Retinal pigment epithelial cell (primary cell): ENCODE measurements around the gene HECTD4.

Experiments
- DNase-seq: peaks from one replicate; pipeline ENCODE4 v3.0.0-alpha.2; 2010; ENCODE audit warnings: low read depth
- H3K4me3 ChIP-seq: 2 replicates; pipeline ENCODE4 v1.5.1; 2011; ENCODE audit warnings: mild to moderate bottlenecking, low read length, control low read depth, moderate library complexity
- TF ChIP-seq, protein P1 (sequence below): conservative IDR thresholded peaks from 2 replicates; pipeline ENCODE4 v1.5.1; 2011; ENCODE audit warnings: low read depth, low read length, control low read depth, inconsistent platforms

Gene HECTD4

DNA sequence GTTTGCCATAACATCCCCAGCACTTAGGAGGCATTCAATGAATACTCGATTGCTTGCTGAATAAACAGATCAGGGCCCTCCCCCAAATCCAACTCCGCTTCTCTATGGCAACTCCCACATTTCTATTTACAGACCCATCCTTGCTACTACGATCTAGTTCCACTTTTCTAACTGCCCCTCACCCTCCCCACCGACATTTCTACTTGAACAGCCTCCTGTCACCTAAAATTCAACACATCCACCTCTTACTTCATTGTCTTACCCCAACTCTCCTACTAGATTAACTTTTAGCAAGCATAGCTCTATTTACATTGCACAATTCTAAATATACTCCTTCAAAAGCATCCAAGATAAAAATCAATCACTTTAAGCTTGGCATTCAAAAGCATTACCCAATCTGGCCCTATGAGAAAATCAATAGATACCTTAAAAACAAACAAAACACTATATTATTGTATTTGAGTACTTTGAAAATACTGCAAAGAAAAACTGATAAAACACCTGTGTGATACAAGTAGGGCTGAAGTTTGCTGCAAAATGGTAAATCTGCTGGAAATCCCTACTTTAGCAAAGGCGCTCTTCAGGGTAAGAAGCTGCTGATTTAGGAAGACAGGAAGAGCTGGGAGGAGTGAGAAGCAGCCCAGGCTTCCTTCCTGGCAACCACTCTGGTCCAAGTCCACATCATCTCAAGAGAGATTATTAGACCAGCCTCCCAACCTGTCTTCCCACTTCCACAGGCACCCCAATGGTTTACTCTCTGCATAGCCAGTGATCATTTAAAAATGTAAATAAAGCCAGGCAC, 96.4 kb downstream of the HECTD4 start:
- no peak for DNase-seq
- no peak overlapping the region for H3K4me3 ChIP-seq
- TF ChIP-seq, protein P1, sequence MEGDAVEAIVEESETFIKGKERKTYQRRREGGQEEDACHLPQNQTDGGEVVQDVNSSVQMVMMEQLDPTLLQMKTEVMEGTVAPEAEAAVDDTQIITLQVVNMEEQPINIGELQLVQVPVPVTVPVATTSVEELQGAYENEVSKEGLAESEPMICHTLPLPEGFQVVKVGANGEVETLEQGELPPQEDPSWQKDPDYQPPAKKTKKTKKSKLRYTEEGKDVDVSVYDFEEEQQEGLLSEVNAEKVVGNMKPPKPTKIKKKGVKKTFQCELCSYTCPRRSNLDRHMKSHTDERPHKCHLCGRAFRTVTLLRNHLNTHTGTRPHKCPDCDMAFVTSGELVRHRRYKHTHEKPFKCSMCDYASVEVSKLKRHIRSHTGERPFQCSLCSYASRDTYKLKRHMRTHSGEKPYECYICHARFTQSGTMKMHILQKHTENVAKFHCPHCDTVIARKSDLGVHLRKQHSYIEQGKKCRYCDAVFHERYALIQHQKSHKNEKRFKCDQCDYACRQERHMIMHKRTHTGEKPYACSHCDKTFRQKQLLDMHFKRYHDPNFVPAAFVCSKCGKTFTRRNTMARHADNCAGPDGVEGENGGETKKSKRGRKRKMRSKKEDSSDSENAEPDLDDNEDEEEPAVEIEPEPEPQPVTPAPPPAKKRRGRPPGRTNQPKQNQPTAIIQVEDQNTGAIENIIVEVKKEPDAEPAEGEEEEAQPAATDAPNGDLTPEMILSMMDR, result no peak

DNA sequence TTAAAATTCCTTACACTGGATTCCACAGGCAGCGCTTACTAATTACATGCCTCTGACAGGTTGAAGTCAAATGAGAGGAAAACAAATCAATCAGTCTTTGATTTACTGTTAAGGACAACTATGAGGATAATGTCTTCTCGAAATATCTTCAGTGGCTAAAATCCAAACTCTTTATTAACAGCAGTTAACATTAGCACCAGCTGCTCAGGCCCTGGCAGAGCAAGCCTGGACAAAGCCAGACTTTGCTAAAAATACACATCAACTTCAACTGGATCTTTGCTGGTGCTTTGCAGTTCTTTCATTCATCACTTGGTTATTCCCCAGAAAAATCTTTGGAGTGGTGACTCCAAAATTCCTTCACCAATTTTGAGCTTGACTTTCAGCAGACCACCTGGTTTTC, 98.7 kb downstream of the HECTD4 start:
- DNase-seq, result no peak
- H3K4me3 ChIP-seq, result no peak overlapping the region
- TF ChIP-seq, protein P1, result no peak

GRCh38 chr12:112282920-112283319, 99.3 kb downstream of the HECTD4 start:
- no peak overlapping the region for H3K4me3 ChIP-seq
- TF ChIP-seq, protein P1, result no peak
- no peak for DNase-seq

GRCh38 chr12:112275836-112276235, 106.4 kb downstream of the HECTD4 start:
- DNase-seq, result no peak
- no peak overlapping the region for H3K4me3 ChIP-seq
- TF ChIP-seq, protein P1, result no peak

GRCh38 chr12:112275207-112275606, 107.0 kb downstream of the HECTD4 start:
- no peak overlapping the region for H3K4me3 ChIP-seq
- TF ChIP-seq, protein P1, result no peak
- DNase-seq, result no peak

DNA sequence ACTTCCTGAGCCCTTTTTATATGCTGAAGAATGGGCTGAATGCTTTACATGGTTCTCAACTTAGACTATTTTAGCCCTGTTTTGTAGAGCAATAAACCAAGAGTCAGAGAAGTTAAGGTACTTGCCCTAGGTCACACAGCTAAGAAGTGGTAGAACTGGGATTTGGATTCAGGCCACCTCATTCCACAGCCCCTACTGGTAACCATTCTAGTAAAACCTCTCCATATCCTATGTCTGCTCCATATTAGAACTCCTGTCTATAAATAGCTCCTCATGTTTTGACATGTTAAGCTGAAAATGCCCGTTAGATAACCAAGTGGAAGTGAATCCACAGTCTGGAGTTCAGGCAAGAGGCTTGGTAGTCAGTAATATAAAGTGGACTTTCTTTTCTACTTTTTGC, 111.6 kb downstream of the HECTD4 start:
- DNase-seq, result no peak
- no peak overlapping the region for H3K4me3 ChIP-seq
- TF ChIP-seq, protein P1, result no peak

DNA sequence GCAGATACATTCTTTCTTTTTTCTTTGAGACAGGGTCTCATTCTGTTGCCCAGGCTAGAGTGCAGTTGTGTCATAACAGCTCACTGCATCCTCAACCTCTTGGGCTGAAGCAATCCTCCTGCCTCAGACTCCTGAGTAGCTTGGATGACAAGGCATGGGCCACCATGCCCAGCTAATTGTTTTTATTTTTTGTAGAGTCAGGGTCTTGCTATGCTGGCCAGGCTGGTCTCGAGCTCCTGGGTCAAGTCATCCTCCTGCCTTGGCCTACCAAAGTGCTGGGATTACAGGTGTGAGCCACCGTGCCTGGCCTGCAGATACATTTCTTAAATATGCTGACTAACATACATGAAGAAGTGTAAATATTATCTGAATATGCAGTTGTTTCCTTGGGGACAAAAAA, 115.8 kb downstream of the HECTD4 start:
- no peak for DNase-seq
- TF ChIP-seq, protein P1, result no peak
- no peak overlapping the region for H3K4me3 ChIP-seq
